ENCODE measurements around the gene PARP3. TPM values are rescaled to one million over a fixed set of nuclear protein-coding genes. Genes with fewer than 3 reads are reported as not detected.

Gene PARP3
- total RNA-seq, 4 donors from 2014 or later, result 19.5 to 43.0 (median 22.8) TPM

- H3K36me3 ChIP-seq, result peaks cover 0 to 32% of the 10 kb centered on the region in 2 donors
- no peak for TF ChIP-seq CTCF (IDR thresholded peaks at IDR 0.05)
- TF ChIP-seq POLR2AphosphoS5 (IDR thresholded peaks at IDR 0.05), result no peak
- no peak for TF ChIP-seq POLR2A (IDR thresholded peaks at IDR 0.05)
- TF ChIP-seq EP300 (IDR thresholded peaks at IDR 0.05), result no peak
- no peak for ATAC-seq
- H3K4me3 ChIP-seq, result peak within 1 kb of the TSS; percentile 32 to 57
- WGBS, 2 donors (ENCODE audit: low coverage in 1 of 2), result 53% methylated on average over 5 of the region's 33 CpGs; no CpG with 5 or more reads in 1 of the 2 donors
- peaks cover 0 to 23% (median 7%) of the 10 kb centered on the region in 3 donors for H3K4me1 ChIP-seq
- peak within 1 kb of the TSS; percentile 69 to 85 (median 82) for H3K27ac ChIP-seq
- H3K27me3 ChIP-seq, result no peaks in the 10 kb centered on the region
- H3K9me3 ChIP-seq, result no peaks in the 10 kb centered on the region
Measured at GRCh38 chr3:51955175-51955892, 13.2 kb downstream of the PARP3 start, which contains the start of gene GPR62. TSS of gene GPR62 (plus strand) at chr3:51955381. CDS start at chr3:51955653, 272 bp downstream.

- ATAC-seq, result peak; percentile 80
- H3K36me3 ChIP-seq, result peaks cover 0 to 40% of the 10 kb centered on the region in 2 donors
- no peaks in the 10 kb centered on the region for H3K9me3 ChIP-seq
- H3K4me3 ChIP-seq, result peak overlapping the region; percentile 32 to 57
- peak overlapping the region; percentile 69 to 85 (median 82) for H3K27ac ChIP-seq
- WGBS, 2 donors (ENCODE audit: low coverage in 1 of 2), result no CpG with 5 or more reads among the region's 97 CpGs
- no peaks in the 10 kb centered on the region for H3K27me3 ChIP-seq
- peak in 3 of 4 experiments; percentile 49 to 66 (median 65) for TF ChIP-seq CTCF (IDR thresholded peaks at IDR 0.05)
- TF ChIP-seq EP300 (IDR thresholded peaks at IDR 0.05), result no peak
- peaks cover 0 to 23% (median 7%) of the 10 kb centered on the region in 3 donors for H3K4me1 ChIP-seq
Measured at GRCh38 chr3:51955893-51956770, 14.0 kb downstream of the PARP3 start.

- H3K9me3 ChIP-seq, result no peaks in the 10 kb centered on the region
- peaks cover 0 to 44% of the 10 kb centered on the region in 2 donors for H3K36me3 ChIP-seq
- H3K27ac ChIP-seq, result peak overlapping the region in 1 of 4 donors; percentile 85
- TF ChIP-seq POLR2AphosphoS5 (IDR thresholded peaks at IDR 0.05) (no peak), POLR2A (IDR thresholded peaks at IDR 0.05) (no peak), CTCF (IDR thresholded peaks at IDR 0.05) (no peak), EP300 (IDR thresholded peaks at IDR 0.05) (no peak)
- H3K27me3 ChIP-seq, result no peaks in the 10 kb centered on the region
- H3K4me3 ChIP-seq, result no peak overlapping the region
- H3K4me1 ChIP-seq, result peaks cover 0 to 36% (median 7%) of the 10 kb centered on the region in 3 donors
- no peak for ATAC-seq
- WGBS, 2 donors (ENCODE audit: low coverage in 1 of 2), result no CpG with 5 or more reads among the region's 15 CpGs
Measured at GRCh38 chr3:51957520-51958205, 15.5 kb downstream of the PARP3 start.

- no peak for ATAC-seq
- no peak for TF ChIP-seq POLR2A (IDR thresholded peaks at IDR 0.05)
- TF ChIP-seq EP300 (IDR thresholded peaks at IDR 0.05), result no peak
- no peak for TF ChIP-seq CTCF (IDR thresholded peaks at IDR 0.05)
- no peak for TF ChIP-seq POLR2AphosphoS5 (IDR thresholded peaks at IDR 0.05)
- WGBS, 2 donors (ENCODE audit: low coverage in 1 of 2), result 93 to 94% methylated on average over 8 to 11 of the region's 20 CpGs
Measured at GRCh38 chr3:51958603-51959521, 16.7 kb downstream of the PARP3 start.

More at GRCh38 chr3:51958603-51959521, 16.7 kb downstream of the PARP3 start:
- Histone ChIP-seq H3K27ac (no peak overlapping the region), H3K4me1 (peaks cover 0 to 48% (median 7%) of the 10 kb centered on the region in 3 donors), H3K4me3 (no peak overlapping the region), H3K27me3 (no peaks in the 10 kb centered on the region), H3K36me3 (peaks cover 0 to 44% of the 10 kb centered on the region in 2 donors), H3K9me3 (no peaks in the 10 kb centered on the region)

All from gastroesophageal sphincter (tissue), 4 donors.